Vagina (tissue), 2 donors: ENCODE data around the gene ZC2HC1B. TPM values are rescaled to one million over a fixed set of nuclear protein-coding genes. Genes with fewer than 3 reads are reported as not detected.

Source experiments
- DNase-seq, 2 donors: peaks; one replicate each; pipeline ENCODE4 v3.0.0-alpha.2; 2017; ENCODE audit errors: extremely low spot score in 2 of 2
- H3K27ac ChIP-seq: fragments of 200-600 bp; sonication (generic); one replicate; pipeline ENCODE4 v1.5.1; 2019
- H3K27me3 ChIP-seq: fragments of 200-600 bp; sonication (generic); one replicate; pipeline ENCODE4 v1.5.1; 2019
- H3K36me3 ChIP-seq, 2 donors: fragments of 200-600 bp; sonication (generic); one replicate each; pipeline ENCODE4 v1.5.1; 2017 to 2019
- H3K4me1 ChIP-seq: fragments of 200-600 bp; sonication (generic); one replicate; pipeline ENCODE4 v1.5.1; 2019
- H3K4me3 ChIP-seq, 2 donors: fragments of 200-600 bp; sonication (generic); 1 replicate in 1 of 2; 2 replicates in 1 of 2; pipeline ENCODE4 v1.5.1; 2016 to 2019
- H3K9me3 ChIP-seq: fragments of 200-600 bp; sonication (generic); one replicate; pipeline ENCODE4 v1.5.1; 2019
- CTCF ChIP-seq, 3 experiments: fragments of 450-650 bp in 2 of 3; fragments of 200-600 bp in 1 of 3; sonication (generic) in 1 of 3; IDR thresholded peaks; one replicate each; pipeline ENCODE4 v1.5.1; 2017 to 2019; ENCODE audit warnings: antibody characterized with exemption in 3 of 3, mild to moderate bottlenecking in 2 of 3, moderate library complexity in 2 of 3
- POLR2A ChIP-seq, 2 donors: fragments of 450-650 bp; IDR thresholded peaks; one replicate each; pipeline ENCODE4 v1.6.1; 2017; ENCODE audit warnings: antibody characterized with exemption in 2 of 2, mild to moderate bottlenecking in 2 of 2, moderate library complexity in 2 of 2
- POLR2AphosphoS5 ChIP-seq, 2 donors: sonication (generic); formaldehyde crosslinking; IDR thresholded peaks; one replicate each; pipeline ENCODE4 v1.9.0; 2017; ENCODE audit warnings: antibody characterized with exemption in 2 of 2, mild to moderate bottlenecking in 2 of 2, low read depth in 1 of 2; ENCODE audit not compliant: insufficient read depth in 1 of 2
- intact Hi-C: fragments of 100-400 bp; cut with DNase I; formaldehyde crosslinking; loops from one replicate; pipeline ENCODE4 v1.15.1; 2023
- total RNA-seq: library from RNA; depleted of rRNA; stranded (reverse); fragments of >200 nt; gene quantifications from one replicate; pipeline ENCODE4 v1.2.3, GENCODE V29; 2016

Gene ZC2HC1B
- total RNA-seq, 1 donor from 2014 or later, result not detected

GRCh38 chr6:143963158-143963919 lies 99.1 kb downstream of the ZC2HC1B start:
- Histone ChIP-seq H3K27me3 (no peaks in the 10 kb centered on the region), H3K4me3 (no peak overlapping the region), H3K9me3 (no peaks in the 10 kb centered on the region), H3K4me1 (peaks cover 21% of the 10 kb centered on the region), H3K27ac (no peak overlapping the region), H3K36me3 (no peaks in the 10 kb centered on the region)
- TF ChIP-seq CTCF (IDR thresholded peaks at IDR 0.05) (no peak), POLR2A (IDR thresholded peaks at IDR 0.05) (no peak), POLR2AphosphoS5 (IDR thresholded peaks at IDR 0.05; ENCODE audit: insufficient read depth in 1 of 2, low read depth in 1 of 2) (no peak)
- DNase-seq, result no peak
- intact Hi-C loops, result no loop called here

DNA sequence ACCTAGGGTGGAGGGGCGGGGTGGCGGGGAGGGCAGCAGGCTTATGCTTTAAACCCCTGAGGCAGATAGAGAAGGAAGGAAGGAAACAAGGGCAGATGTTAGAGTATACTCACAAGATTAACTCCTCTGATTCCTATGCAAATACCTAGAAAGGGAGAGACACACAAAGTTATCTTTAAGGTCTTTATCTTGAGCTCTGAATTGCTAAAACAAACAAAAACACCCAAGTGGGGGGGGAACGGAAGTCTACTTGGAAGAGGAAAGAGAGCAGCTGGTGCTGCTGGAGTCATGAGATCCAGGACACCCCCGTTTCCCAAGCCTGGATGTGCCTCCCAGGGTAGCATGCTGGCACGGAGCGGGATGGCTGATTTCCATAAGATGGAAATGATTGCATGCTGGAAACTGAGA lies 100.4 kb downstream of the ZC2HC1B start:
- Histone ChIP-seq H3K4me1 (peaks cover 21% of the 10 kb centered on the region), H3K27me3 (no peaks in the 10 kb centered on the region), H3K4me3 (no peak overlapping the region), H3K9me3 (no peaks in the 10 kb centered on the region), H3K36me3 (no peaks in the 10 kb centered on the region), H3K27ac (no peak overlapping the region)
- no peak for DNase-seq
- intact Hi-C loops, result no loop called here
- TF ChIP-seq POLR2AphosphoS5 (IDR thresholded peaks at IDR 0.05; ENCODE audit: insufficient read depth in 1 of 2, low read depth in 1 of 2), result no peak
- no peak for TF ChIP-seq POLR2A (IDR thresholded peaks at IDR 0.05)
- TF ChIP-seq CTCF (IDR thresholded peaks at IDR 0.05), result no peak

DNA sequence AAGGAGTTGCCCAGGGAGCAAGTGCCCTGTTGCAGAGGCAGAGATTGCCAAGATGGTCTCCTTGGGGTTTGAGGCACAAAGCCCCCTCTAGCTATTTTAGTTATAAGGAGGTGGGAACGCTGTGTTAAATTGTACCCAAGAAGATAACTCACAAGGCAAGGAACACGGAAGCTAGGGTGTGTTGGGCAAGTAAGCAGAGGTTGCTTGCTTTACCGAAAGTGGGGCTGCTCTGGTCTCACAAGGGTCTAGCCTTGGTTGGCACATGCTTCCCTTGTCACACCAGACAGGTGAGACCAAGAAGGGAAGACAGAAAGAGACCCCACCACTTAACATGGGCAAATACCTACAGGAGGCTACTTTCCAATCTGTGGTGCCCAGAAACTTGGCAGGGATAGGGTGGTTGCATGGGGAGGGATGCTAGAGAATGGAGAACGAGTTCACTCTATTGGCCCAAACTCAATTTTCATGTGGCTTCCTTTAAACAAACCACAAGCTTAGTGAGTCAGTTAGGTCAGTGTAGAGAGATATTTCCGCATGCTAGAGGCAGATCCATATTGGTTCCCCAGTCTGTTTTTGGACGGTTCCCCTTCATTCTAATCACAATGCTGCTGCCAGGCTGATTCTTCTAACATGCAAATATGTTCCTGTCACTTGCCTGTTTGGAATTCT lies 101.4 kb downstream of the ZC2HC1B start:
- intact Hi-C loops, result no loop called here
- H3K27me3 ChIP-seq, result no peaks in the 10 kb centered on the region
- H3K4me3 ChIP-seq, result no peak overlapping the region
- no peaks in the 10 kb centered on the region for H3K9me3 ChIP-seq
- no peaks in the 10 kb centered on the region for H3K36me3 ChIP-seq
- H3K27ac ChIP-seq, result no peak overlapping the region
- no peak for TF ChIP-seq CTCF (IDR thresholded peaks at IDR 0.05)
- TF ChIP-seq POLR2AphosphoS5 (IDR thresholded peaks at IDR 0.05; ENCODE audit: insufficient read depth in 1 of 2, low read depth in 1 of 2), result no peak
- no peak for TF ChIP-seq POLR2A (IDR thresholded peaks at IDR 0.05)
- DNase-seq, result no peak
- H3K4me1 ChIP-seq, result peaks cover 21% of the 10 kb centered on the region

- Histone ChIP-seq H3K36me3 (no peaks in the 10 kb centered on the region), H3K4me1 (peaks cover 21% of the 10 kb centered on the region), H3K27ac (no peak overlapping the region), H3K27me3 (no peaks in the 10 kb centered on the region), H3K9me3 (no peaks in the 10 kb centered on the region), H3K4me3 (no peak overlapping the region)
- DNase-seq, result no peak
- intact Hi-C loops, result no loop called here
- TF ChIP-seq POLR2AphosphoS5 (IDR thresholded peaks at IDR 0.05; ENCODE audit: insufficient read depth in 1 of 2, low read depth in 1 of 2), result no peak
- TF ChIP-seq POLR2A (IDR thresholded peaks at IDR 0.05), result no peak
- no peak for TF ChIP-seq CTCF (IDR thresholded peaks at IDR 0.05)
Measured at GRCh38 chr6:143966312-143966711, 102.0 kb downstream of the ZC2HC1B start.
